ENCODE measurements around the gene LPCAT3.

LPCAT3 gene

GRCh38 chr12:7019043-7019569, 830 bp upstream of the LPCAT3 start:
- TF ChIP-seq MAX (IDR thresholded peaks at IDR 0.05) (no peak), CREB1 (IDR thresholded peaks at IDR 0.05; ENCODE audit: low read depth) (no peak), USF1 (IDR thresholded peaks at IDR 0.05) (no peak), CEBPB (IDR thresholded peaks at IDR 0.05) (no peak), REST (IDR thresholded peaks at IDR 0.05; ENCODE audit: low read depth) (no peak), EP300 (IDR thresholded peaks at IDR 0.05; ENCODE audit: borderline replicate concordance) (no peak), RAD21 (IDR thresholded peaks at IDR 0.05; ENCODE audit: low read depth) (no peak), TAF1 (IDR thresholded peaks at IDR 0.05; ENCODE audit: low read depth) (no peak), NFIC (IDR thresholded peaks at IDR 0.05) (no peak), TCF12 (IDR thresholded peaks at IDR 0.05; ENCODE audit: low read depth) (no peak), TEAD4 (IDR thresholded peaks at IDR 0.05) (no peak), FOXM1 (IDR thresholded peaks at IDR 0.05; ENCODE audit: borderline replicate concordance, low read depth) (no peak), ZBTB7A (IDR thresholded peaks at IDR 0.05; ENCODE audit: low read depth) (no peak), YY1 (IDR thresholded peaks at IDR 0.05; ENCODE audit: low read depth) (no peak)

- TF ChIP-seq CEBPB (IDR thresholded peaks at IDR 0.05) (no peak), MAX (IDR thresholded peaks at IDR 0.05) (no peak), REST (IDR thresholded peaks at IDR 0.05; ENCODE audit: low read depth) (no peak)
These were observed 366 bp downstream of the LPCAT3 start for GRCh38 chr12:7017870-7018349.

- TF ChIP-seq EGR1 (IDR thresholded peaks at IDR 0.05) = no peak
- no peak for TF ChIP-seq MAX (IDR thresholded peaks at IDR 0.05)
These were observed 1.2 kb downstream of the LPCAT3 start for GRCh38 chr12:7016958-7017571.

GRCh38 chr12:7015555-7016370, 2.5 kb downstream of the LPCAT3 start:
- TF ChIP-seq YY1 (IDR thresholded peaks at IDR 0.05; ENCODE audit: low read depth) (no peak), EP300 (IDR thresholded peaks at IDR 0.05; ENCODE audit: borderline replicate concordance) (no peak)

GRCh38 chr12:7013101-7013500, 5.2 kb downstream of the LPCAT3 start:
- TF ChIP-seq EP300 (IDR thresholded peaks at IDR 0.05; ENCODE audit: borderline replicate concordance) = no peak
- no peak for TF ChIP-seq USF1 (IDR thresholded peaks at IDR 0.05)
- no peak for TF ChIP-seq ZBTB7A (IDR thresholded peaks at IDR 0.05; ENCODE audit: low read depth)
- no peak for TF ChIP-seq CEBPB (IDR thresholded peaks at IDR 0.05)
- no peak for TF ChIP-seq RAD21 (IDR thresholded peaks at IDR 0.05; ENCODE audit: low read depth)
- TF ChIP-seq REST (IDR thresholded peaks at IDR 0.05; ENCODE audit: low read depth) = no peak

Measured in Ishikawa (cell line).